ENCODE data around the gene GPR153.
A peak's percentile ranks its signal among the peaks of the same experiment; 100 is the strongest.
"Not testable (repeated sequence)": the region's sequence is repeated elsewhere in the genome, so short reads cannot be mapped to it uniquely, and the experiment has no call there.

Gene GPR153

GRCh38 chr1:6260961-6261614 lies at the start of gene GPR153:
TSS of gene GPR153 (minus strand) at chr1:6261098. CDS start at chr1:6254905, 6,193 bp downstream.
- peak; percentile 18 for DNase-seq

- no peak for DNase-seq
Observed at GRCh38 chr1:6310116-6310848, 49.4 kb upstream of the GPR153 start.

GRCh38 chr1:6309564-6309963 lies 48.7 kb upstream of the GPR153 start:
- DNase-seq = no peak

GRCh38 chr1:6308449-6308848 lies 47.6 kb upstream of the GPR153 start:
- no peak for DNase-seq

GRCh38 chr1:6307682-6308081 lies 46.8 kb upstream of the GPR153 start:
- DNase-seq = not testable (repeated sequence)

GRCh38 chr1:6307099-6307498 lies 46.2 kb upstream of the GPR153 start:
- DNase-seq = no peak

GRCh38 chr1:6303397-6304012 lies 42.6 kb upstream of the GPR153 start:
- no peak for DNase-seq

GRCh38 chr1:6302568-6302967 lies 41.7 kb upstream of the GPR153 start:
- no peak for DNase-seq

GRCh38 chr1:6301526-6301925 lies 40.6 kb upstream of the GPR153 start:
- DNase-seq = no peak

- DNase-seq = no peak
Observed at GRCh38 chr1:6300342-6301048, 39.6 kb upstream of the GPR153 start.

- no peak for DNase-seq
Observed at GRCh38 chr1:6299557-6300165, 38.8 kb upstream of the GPR153 start.

- no peak for DNase-seq
Observed at GRCh38 chr1:6298940-6299465, 38.1 kb upstream of the GPR153 start.

GRCh38 chr1:6298530-6298929 lies 37.6 kb upstream of the GPR153 start:
- no peak for DNase-seq

- no peak for DNase-seq
Observed at GRCh38 chr1:6295910-6296309, 35.0 kb upstream of the GPR153 start.

GRCh38 chr1:6294890-6295556 lies 34.1 kb upstream of the GPR153 start:
- DNase-seq = no peak

- no peak for DNase-seq
Observed at GRCh38 chr1:6294080-6294889, 33.4 kb upstream of the GPR153 start.

- no peak for DNase-seq
Observed at GRCh38 chr1:6292102-6292501, 31.2 kb upstream of the GPR153 start.

GRCh38 chr1:6288665-6289064 lies 27.8 kb upstream of the GPR153 start:
- no peak for DNase-seq

GRCh38 chr1:6288026-6288425 lies 27.1 kb upstream of the GPR153 start:
- no peak for DNase-seq

GRCh38 chr1:6287431-6287886 lies 26.6 kb upstream of the GPR153 start:
- DNase-seq = no peak

GRCh38 chr1:6287029-6287428 lies 26.1 kb upstream of the GPR153 start:
- DNase-seq = no peak
